ENCODE data around the gene KLHL26.
A peak's percentile ranks its signal among the peaks of the same experiment; 100 is the strongest.

KLHL26 gene

GRCh38 chr19:18613589-18614234 is 23.1 kb upstream of the KLHL26 start:
- DNase-seq = peak; percentile 46

- DNase-seq = no peak
Measured at GRCh38 chr19:18616023-18616422, 20.8 kb upstream of the KLHL26 start.

GRCh38 chr19:18617562-18617961 is 19.3 kb upstream of the KLHL26 start:
- DNase-seq = no peak

GRCh38 chr19:18618236-18618635 is 18.6 kb upstream of the KLHL26 start:
- no peak for DNase-seq

GRCh38 chr19:18620311-18620710 is 16.5 kb upstream of the KLHL26 start:
- no peak for DNase-seq

- DNase-seq = no peak
Measured at GRCh38 chr19:18620902-18621301, 15.9 kb upstream of the KLHL26 start.

- no peak for DNase-seq
Measured at GRCh38 chr19:18626906-18627305, 9.9 kb upstream of the KLHL26 start.

- no peak for DNase-seq
Measured at GRCh38 chr19:18629166-18630088, 7.4 kb upstream of the KLHL26 start.

GRCh38 chr19:18633321-18633720 is 3.5 kb upstream of the KLHL26 start:
- DNase-seq = no peak

GRCh38 chr19:18634612-18635297 is 2.1 kb upstream of the KLHL26 start:
- DNase-seq = peak; percentile 38

GRCh38 chr19:18635831-18636182 is 1.0 kb upstream of the KLHL26 start:
- no peak for DNase-seq

- DNase-seq = peak; percentile 96
Measured at GRCh38 chr19:18636183-18636968, 452 bp upstream of the KLHL26 start.

- DNase-seq = no peak
Measured at GRCh38 chr19:18637673-18638630, 1.1 kb downstream of the KLHL26 start.

- no peak for DNase-seq
Measured at GRCh38 chr19:18639706-18640243, 2.9 kb downstream of the KLHL26 start.

- no peak for DNase-seq
Measured at GRCh38 chr19:18644196-18645034, 7.6 kb downstream of the KLHL26 start.

- no peak for DNase-seq
Measured at GRCh38 chr19:18645035-18645511, 8.2 kb downstream of the KLHL26 start.

GRCh38 chr19:18646535-18647370 is 9.9 kb downstream of the KLHL26 start:
- DNase-seq = no peak

GRCh38 chr19:18647371-18647767 is 10.5 kb downstream of the KLHL26 start:
- no peak for DNase-seq

- no peak for DNase-seq
Measured at GRCh38 chr19:18647807-18648206, 11.0 kb downstream of the KLHL26 start.

Measured in NCI-H1694 (cell line).